ENCODE measurements around the gene KCNIP1. TPM values are rescaled to one million over a fixed set of nuclear protein-coding genes. Genes with fewer than 3 reads are reported as not detected.
A peak's percentile ranks its signal among the peaks of the same experiment; 100 is the strongest.

KCNIP1 gene
- total RNA-seq, 1 donor from 2014 or later: 20.8 TPM

DNA sequence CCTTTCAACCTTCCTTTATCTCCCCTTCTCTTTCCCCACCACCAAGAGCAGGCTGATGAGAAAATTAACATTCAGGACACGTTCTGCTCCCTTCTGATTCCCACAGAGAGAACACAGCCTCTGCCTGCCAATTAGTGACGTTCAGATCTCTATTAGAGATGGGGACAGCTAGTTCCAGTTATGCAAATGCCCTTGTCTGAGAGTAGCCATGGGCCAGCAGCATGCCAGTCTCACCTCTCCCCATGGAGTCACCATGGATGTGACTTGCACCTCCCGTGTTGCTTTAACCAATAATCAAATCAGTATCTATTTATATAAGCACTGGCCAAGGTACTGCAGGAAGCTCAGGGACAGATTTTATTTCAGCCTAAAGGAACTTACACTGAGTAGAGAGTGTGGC lies 61.3 kb downstream of the KCNIP1 start:
- DNase-seq: no peak

DNA sequence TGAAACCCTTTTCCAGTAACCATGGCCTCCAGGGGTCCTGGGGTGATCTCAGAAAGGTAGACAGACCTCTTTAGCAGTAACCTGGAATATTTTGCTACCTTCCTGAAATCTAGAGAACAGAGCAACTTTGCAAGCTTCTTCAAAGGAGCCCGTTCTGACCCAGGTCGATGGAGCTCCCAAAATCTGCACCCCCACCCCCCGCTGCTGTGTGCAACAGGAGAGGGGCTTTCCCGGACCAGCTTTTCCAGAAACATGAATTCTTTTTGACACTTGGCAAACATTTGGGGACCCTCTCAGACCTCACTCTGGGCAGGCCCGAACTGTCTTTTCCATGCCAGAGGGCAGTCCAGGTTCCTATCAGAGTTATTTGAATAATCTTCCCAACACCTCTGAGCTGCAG lies 65.3 kb downstream of the KCNIP1 start:
- DNase-seq: no peak

DNA sequence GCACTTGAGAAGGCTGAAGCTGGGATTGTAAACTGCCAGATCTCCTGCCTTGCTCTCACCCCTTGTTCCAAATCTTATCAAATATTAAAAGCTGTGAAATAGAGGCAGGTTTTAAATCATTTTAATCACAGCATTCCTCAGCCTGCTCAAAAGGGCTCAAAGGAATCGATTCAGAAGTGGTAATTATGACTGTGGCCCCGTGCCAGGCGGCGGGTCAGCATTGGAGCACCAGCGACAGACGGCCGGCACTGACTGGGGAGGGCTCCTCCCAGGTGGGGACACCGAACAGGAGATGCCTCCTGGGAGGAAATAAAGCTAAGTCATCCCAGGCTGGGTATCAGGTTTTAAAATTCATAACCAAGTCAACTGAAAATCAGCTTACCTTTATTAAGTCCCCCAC lies 66.7 kb downstream of the KCNIP1 start:
- DNase-seq: no peak

DNA sequence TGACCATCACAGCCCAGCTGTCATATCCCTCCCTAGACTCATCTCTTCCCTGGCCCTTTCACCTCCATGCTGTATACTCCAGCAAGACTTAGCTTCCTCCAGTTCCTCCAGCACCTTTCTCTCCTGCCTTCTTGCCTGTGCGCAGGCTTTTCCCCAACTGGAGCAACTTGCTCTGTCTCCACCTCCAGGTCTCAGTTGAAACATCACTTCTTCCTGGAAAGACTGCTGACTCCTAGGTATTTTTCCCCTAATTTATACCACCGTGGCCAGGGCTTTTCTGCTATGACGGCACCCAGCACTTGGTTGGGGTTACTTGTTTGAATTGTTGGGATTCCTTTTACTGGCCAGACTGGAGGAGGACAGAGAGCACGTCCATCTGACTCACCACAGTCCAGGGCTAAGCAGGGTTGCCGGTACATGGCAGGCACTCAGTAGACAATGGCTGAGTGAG lies 67.5 kb downstream of the KCNIP1 start:
- peak; percentile 77 for DNase-seq

DNA sequence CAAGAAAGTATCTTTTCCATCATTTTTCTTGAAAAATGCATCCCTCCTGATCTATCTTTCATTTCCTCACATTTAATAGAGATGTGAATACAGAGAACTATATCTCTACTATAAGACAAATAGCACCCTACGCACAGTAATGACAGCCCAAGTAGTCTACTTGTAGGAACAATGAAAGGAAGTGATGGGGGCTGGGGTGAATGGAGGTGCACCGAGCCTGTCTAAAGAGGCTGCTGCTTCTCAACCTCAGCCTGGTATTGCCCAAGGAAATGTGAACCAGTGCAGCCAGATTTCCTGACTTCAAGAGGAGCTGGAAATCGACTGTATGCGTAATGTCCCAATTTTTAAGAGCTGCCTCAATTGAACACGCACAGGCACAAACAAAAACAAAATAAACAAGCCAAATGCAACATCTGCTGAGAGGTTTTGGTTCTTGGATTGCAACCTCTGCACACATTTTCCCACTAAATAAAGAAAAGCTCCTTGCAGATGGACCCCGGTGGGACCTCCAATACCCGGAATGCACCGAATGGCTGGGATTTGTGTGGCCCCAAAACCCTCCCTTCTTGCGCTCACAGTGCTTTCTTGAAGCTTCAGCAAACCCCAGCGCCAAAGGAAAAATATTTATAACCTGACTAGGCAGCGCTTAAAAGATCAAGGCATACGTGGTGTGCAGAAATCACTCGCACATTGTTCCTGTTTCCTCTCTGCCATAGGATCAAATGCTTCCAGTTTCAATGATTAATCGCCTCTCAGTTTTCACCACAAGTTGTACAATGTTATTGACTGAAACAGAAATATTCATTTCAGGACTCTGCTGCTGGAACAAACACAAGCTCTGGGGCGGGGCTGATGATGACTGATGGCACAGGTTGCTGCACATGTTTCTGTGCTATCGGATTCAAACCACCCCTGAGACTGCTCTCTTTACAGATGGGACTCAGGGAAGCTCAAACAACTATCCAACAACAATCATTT lies 68.3 kb downstream of the KCNIP1 start:
- peak; percentile 83 for DNase-seq

DNA sequence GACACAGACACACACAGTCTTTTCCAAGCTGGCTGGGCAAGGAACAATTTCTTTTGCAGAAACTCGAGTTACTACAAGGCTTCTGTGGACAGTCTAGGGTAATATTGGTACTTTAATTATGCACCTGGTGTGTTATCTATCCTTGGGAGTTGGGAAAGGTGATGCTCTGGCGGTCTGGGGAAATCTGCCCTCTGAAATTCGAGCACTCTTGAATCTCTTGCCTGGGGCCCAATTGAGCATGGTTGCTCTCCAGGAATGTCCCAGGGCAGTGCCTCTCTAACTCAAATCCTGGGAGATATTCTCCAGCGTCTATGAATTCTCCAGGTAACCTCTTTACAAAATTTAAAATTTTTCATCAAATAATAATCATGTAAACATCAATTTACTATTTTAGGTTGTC lies 69.3 kb downstream of the KCNIP1 start:
- DNase-seq: no peak

DNA sequence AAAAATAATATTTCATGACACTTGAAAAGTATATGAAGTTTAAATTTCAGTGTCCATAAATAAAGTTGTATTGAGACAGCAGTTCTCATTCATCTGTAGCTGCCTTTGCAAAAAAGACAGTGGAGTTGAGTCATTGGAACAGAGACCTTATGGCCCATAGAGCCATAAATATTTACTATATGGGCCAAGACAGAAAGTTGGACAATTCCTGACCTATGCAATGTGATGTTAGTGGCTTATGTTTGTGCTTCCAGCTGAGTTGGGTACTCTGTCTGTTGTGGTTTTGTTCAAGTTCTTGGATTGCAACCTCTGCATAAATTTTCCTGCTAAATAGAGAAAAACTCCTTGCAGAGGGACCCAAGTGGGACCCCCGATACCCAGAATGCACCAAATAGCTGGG lies 69.8 kb downstream of the KCNIP1 start:
- no peak for DNase-seq

DNA sequence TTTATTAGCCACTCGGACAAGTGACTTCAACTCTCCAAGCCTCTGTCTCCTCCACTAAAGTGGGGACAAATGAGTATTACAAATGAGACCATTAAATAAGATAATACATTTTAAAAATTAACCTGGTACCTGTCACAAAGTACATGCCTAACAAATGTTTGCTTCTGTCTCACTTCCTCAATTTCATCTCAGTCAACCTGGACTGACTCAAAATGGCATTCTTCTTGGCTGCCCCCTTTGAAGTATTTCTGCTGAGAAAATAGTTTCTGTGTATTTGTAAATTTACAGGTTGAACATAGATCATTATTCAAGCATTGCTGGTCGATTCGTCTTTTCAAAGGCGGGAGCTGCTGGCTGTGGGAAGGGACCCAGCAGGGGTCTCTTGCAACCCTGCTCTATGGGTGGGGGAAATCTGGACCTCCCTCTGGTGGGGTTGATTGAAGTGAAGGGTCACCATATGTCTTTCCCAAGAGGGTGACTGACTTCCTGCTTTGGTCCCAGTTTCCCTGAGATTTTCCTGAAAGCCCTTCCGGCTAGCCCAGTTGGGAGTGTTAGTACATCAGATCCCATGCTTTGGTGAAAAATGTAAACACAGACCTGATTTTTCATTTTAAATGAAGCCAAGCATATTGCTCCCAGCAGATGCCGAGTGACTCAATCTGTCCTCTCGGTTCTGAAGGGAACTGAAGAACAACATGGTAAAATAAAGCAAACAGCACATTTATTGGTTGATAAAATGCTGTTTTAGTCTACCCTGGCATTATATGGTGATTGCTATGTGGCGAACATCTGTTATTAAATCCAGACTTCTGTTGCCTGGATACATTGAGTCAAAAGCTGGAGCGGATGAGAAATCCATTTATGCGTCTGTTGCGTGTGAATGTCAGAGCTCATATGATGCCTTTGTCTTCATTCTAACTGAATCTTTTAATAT lies 73.0 kb downstream of the KCNIP1 start:
- no peak for DNase-seq

DNA sequence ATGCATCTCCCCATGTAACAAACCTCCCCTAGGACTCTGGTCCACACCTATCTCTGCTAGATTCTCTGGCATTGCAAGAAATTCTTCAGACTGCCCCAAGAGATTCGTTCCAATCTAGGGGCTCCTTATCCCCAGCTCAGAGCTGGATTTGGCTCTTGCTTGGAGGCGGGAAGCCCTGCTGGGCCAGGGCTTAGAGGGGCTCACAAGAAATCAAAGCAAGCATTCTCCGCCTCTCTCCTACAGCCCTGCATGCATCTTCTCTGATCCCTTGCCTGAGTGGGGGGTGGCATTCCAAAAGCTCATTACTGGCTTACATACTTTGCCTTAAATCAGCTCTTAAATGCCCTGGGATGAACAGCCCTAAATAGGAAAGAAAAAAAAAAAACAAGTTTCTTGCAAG lies 75.8 kb downstream of the KCNIP1 start:
- DNase-seq: no peak

DNA sequence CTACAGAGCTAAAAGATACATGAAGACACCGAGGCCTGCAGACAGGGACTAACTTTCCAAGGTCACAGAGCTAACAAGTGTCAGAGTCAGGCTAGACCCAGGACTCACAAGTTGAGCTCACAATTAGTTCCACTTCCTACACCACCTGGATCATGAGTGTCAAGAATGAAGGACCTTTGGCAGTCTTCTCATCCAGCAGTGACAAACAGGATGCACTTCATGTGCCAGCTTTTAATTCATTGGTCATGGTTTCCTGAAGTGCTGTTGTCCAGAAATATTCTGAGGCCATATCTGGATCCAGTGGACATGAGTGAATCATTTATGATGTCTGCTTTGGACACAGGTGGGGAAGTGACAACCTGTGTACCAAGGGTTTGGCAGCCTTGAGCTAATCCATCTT lies 77.4 kb downstream of the KCNIP1 start:
- DNase-seq: peak; percentile 15

DNA sequence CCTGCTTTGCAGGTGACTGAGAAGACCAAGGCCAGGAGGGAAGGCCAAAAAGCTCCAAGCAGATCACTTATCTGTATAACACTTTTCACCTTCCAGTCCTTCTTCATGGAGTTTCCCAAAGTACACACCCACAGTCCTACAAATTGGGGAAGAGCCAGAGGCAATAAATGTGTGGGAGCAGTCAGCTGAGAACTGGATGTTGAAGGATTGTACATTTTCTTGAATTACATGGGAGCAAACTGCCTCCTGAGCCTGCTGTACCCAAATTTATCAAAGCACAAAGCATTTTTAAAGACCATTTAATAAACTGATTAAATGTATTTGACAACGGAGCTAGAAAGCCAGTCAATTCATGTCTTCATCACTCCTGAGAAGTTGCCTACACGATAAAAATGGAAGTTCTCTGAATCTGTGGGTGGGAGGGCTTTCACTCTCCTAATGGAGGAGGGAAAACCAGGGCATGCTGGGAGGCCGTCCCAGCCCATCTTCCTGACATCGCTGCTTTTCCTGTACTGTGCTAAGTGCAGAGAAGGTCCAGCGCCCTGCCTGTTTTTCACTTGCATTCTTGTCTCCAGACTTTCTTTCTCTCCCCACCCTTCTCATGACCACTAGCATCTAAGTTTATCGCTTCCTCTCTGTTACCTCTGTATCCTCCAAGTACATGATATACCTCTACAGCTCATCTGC lies 79.0 kb downstream of the KCNIP1 start:
- no peak for DNase-seq

DNA sequence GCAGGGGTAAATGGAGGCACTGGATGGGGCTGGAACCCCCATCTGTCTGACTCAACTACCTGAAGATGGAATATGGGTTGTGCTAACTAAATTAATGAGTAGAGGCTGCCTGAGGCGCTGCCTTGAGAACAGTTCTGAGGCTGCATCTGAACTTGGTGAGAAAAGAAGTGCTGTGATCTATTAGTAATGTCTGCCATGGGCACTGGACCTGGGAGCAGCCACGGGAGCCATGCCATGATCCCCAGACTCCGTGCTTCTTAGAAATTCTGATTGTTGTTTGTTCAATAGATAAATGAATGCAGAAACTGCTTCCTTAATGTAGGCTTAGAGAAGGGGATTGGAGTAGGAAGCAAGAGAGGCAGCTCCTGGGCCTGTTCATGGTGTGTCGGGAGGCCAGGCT lies 80.2 kb downstream of the KCNIP1 start:
- DNase-seq: no peak

DNA sequence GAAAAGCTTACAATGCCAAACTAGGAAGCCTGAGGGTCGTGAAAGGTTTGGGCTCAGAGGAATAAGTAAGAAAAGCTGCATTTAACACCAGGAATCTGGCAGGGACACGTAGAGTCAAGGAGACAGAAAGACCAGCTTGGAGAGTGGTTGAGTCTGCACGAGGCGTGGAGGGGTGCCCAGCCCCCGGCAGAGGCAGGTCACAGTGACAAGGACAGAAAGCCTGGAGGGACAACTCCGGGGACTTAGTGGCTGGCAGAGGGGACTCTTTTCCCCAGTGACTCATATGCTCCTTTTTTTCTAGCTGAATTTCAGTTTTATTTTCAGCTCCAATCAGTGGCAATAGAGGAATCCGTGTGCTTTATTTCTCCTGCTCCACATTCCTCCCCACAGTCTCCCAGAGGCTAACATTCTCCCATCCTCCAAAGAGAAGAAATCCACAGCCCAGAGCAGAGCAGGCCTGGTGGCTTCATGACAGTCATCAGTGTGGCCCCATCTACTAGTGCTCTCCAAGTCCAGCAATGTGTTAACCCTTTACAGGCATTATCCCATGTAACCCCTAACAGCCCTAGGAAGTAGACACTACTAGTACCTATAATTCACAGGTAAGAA lies 80.7 kb downstream of the KCNIP1 start:
- DNase-seq: no peak

DNA sequence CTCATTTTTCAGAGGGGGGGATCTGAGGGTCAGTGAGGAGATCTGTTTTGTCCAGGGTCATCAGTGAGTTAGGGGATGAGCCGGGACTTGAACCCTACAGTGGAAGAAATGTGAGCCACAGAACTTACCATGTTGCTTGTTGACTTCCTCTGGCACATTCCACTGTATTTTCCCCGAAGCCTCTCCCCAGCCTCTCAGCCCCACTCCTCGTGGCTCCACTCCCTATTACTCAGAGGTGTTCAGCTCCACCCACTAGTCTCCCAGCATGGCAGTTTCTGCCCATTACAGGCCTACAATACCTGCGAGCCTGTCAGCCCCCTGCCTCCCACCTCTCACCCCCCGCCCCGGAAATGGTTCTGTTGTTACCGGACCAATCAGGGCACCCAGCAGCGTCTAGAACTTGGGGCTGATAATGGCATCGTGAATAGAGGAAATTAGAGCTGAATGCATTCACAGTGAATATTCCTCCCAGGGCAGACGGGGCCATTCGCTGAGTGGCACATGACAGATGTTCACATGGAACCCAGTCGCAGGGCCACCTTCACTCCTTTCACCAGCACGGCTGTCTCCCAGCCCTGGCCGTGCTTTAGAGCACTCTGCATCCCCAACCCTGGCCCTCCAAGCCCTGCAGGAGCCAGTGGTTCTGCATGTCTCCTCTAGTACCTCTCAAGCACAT lies 81.6 kb downstream of the KCNIP1 start:
- no peak for DNase-seq

DNA sequence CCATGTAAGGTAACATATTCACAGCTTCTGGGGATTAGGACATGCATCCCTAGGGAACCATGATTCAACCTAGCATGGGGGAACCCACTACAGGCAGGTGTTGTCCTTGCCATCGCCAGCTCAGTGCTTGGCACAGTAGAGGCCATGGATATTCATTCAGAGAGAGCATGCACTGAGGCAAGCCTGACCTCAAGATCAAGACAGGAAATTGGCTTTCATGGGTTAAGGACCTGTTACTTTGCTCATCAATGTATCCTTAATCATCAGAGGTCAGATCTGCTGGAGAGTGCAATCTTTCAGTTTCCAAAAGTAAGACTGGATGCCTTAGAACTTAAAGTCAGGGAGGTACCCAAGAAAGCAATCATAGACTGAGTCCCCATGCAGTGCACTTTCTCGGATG lies 84.0 kb downstream of the KCNIP1 start:
- no peak for DNase-seq

DNA sequence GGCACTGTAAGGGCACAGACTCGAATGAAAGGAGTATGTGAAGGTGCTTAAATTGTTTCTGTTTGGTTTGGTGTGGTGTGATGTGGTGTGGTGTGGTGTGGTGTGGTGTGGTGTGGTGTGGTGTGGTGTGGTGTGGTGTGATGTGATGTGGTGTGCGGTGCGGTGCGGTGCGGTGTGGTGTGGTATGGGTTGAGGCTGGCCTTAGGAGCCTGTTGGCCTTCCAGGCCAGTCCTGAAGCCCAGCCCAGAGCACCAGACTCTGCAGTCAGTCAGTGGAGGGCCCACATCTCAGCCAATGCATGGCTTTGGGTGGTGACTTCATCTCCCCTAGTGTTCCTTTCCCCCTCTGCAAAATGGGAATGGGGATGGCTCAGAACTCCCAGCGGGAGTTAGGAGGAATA lies 85.8 kb downstream of the KCNIP1 start:
- DNase-seq: no peak

DNA sequence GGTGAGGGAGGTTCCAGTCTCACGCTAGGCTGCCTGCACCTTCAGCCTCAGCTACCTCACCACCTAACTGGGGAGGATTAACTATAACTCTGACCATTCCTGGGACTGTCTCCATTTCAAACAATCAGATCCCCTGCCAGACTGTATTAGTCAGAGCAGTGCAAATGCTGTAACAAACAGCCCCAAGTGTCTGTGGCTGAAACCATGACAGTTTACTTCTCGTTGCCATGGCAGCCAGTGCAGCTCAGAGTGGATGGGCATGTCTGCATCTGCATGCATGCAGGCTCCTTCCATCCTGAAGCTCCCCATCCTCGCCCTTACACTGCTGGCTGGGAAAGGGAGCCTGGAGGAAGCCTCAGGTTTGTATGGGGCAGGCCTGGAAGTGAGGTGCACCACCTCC lies 86.7 kb downstream of the KCNIP1 start:
- no peak for DNase-seq

DNA sequence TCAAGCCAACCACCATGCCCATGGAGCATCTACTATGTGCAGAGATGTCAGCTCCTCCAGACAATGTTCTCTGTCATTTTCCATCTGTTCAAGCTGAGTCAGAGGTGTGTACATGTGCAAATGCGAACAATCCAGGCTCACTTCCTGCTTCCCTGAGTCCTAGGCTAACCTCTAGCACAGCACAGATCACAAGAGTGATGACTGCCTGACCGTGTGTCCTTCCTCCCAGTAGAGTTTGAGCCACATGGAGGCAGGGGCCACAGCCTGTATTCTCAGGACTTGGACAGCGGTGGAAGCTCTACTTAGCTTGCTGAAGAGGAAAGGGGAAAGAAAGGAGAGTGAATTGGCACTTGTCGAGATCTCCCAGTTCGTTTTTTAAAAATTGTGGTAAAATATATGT lies 87.2 kb downstream of the KCNIP1 start:
- DNase-seq: peak; percentile 33

DNA sequence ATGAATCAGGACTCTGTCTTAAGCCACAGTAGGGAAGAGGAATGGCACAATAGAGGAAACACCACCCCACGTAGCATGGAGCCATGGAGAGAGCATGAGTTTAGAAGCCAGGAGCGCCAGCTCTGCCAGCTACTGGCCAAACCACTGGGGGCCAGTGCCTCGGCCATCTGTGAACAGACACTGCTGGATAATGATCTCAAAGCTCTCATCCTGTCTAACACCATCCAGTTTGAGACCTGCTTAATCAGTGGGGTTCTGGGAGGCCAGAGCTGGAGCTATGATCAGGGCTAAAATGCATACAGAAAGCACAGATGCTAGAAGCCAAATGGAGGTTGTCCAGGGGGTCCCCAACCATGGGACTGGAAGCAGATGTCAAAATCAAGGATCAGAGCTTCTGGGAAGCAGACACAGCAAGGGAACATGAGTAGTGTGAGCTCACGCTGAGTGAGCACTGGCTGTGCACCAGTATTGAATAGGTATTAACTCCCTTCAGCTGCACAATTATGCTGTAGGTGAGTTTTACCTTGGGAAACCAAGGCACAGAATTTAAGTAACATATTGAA lies 92.7 kb downstream of the KCNIP1 start:
- no peak for DNase-seq

DNA sequence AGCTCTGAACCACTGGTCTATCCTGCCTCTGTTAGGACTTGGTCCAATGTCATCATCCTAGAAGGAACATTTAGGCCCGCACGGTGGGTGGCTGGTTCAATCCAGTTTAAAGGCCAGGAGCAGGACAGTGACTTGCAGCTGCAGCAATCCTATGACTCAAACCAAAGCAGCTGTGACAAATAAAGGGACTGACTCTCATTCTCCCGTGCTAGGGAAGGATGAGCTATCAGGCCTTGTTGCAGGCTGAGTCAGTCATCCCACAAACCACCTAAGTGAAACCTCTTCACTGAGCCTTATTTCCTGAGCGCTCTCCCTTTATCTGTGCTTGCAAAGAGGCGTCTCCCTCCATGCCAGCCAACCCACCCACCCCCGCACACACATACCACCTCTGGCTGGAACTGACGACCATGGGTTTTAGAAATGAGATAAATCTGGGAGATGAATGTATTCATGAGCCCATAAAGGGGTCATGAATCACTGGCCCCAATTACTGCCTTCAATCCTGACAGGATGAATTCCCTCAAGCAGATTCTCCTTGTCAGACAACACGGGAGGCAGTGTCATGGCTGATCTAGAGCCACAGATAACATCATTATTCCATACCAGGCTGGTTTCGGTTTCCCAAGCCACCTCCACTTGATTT lies 93.4 kb downstream of the KCNIP1 start:
- DNase-seq: peak; percentile 49

DNA sequence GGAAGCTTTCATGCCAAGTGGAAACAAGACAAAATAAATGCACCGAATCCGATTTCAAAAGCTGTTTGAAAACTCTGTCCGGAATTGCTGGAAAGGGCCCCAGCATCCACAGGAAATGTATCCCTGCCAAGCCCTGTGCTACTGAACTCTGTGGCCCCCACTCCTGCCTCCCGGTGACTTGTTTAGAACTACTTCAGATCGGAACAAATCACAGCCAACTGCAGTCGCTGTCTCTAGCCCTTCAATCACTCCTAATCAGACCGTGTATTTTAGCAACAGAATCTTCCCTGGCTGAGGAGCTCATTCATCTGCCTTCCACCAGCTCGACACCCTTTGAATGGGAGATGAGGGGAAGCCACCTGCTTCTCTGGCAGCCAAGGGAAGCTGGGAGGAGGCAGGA lies 94.1 kb downstream of the KCNIP1 start:
- DNase-seq: peak; percentile 68

Measured in dermis blood vessel endothelial cell (primary cell).